Ovary (tissue), 3 donors: Measurements from ENCODE around the gene ATP8B1.

Experiments used
- CTCF ChIP-seq, 3 donors: fragments of 450-650 bp in 2 of 3; fragments of 200-600 bp in 1 of 3; IDR thresholded peaks; one replicate each; pipeline versions ENCODE4 v1.5.1 to v1.8.0; 2016 to 2022; ENCODE audit warnings: antibody characterized with exemption in 3 of 3, mild to moderate bottlenecking in 1 of 3
- EP300 ChIP-seq: sonication (generic); formaldehyde crosslinking; IDR thresholded peaks from one replicate; pipeline ENCODE4 v1.6.1; 2017; ENCODE audit warnings: antibody characterized with exemption
- donor health status: DM: no; HTN: no; CAD: no.

GRCh38 chr18:57776767-57777166 is 26.3 kb downstream of the ATP8B1 start:
- no peak for TF ChIP-seq EP300
- no peak for TF ChIP-seq CTCF (IDR thresholded peaks at IDR 0.05)
